Astrocyte of the spinal cord (primary cell): ENCODE measurements around the gene MUL1.
"Not testable (repeated sequence)": the region's sequence is repeated elsewhere in the genome, so short reads cannot be mapped to it uniquely, and the experiment has no call there.

Experiments used
- DNase-seq: peaks from one replicate; pipeline ENCODE4 v3.0.0; 2011; ENCODE audit warnings: low read depth, low spot score
- H3K4me3 ChIP-seq: 2 replicates; pipeline ENCODE4 v1.5.1; 2011; ENCODE audit warnings: low read depth, mild to moderate bottlenecking, low read length, moderate library complexity
- in situ Hi-C: cut with HindIII; loops from 2 replicates; pipeline ENCODE4 v1.10.0; 2017; ENCODE audit warnings: low sequenced_read_pairs
- TF ChIP-seq, protein P1 (sequence below): IDR thresholded peaks from 2 replicates; pipeline ENCODE4 v1.5.1; 2012; ENCODE audit warnings: low read depth, mild to moderate bottlenecking, low read length, inconsistent platforms

MUL1 gene

DNA sequence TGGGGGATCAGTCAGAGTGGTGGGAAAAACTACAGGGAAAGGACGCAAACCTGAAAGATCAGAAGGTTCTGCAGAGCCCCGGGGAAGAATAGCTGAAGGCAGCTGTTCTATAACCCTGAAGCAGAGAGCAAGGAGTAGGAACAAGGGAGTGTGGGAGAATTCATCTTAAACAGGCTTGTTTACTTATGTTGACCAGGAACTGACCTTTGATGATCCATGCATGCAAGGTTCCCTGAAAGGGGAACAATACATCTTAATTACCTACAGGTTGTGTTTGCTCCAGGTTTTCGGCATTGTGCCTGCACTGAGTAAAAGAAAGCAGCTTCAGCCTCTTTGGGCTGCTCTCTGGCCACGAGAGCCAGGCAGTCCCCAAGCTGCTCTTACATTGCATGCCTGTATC is 25.7 kb upstream of the MUL1 start:
- no peak overlapping the region for H3K4me3 ChIP-seq
- DNase-seq = no peak
- TF ChIP-seq, protein P1, sequence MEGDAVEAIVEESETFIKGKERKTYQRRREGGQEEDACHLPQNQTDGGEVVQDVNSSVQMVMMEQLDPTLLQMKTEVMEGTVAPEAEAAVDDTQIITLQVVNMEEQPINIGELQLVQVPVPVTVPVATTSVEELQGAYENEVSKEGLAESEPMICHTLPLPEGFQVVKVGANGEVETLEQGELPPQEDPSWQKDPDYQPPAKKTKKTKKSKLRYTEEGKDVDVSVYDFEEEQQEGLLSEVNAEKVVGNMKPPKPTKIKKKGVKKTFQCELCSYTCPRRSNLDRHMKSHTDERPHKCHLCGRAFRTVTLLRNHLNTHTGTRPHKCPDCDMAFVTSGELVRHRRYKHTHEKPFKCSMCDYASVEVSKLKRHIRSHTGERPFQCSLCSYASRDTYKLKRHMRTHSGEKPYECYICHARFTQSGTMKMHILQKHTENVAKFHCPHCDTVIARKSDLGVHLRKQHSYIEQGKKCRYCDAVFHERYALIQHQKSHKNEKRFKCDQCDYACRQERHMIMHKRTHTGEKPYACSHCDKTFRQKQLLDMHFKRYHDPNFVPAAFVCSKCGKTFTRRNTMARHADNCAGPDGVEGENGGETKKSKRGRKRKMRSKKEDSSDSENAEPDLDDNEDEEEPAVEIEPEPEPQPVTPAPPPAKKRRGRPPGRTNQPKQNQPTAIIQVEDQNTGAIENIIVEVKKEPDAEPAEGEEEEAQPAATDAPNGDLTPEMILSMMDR = no peak
- in situ Hi-C loops = no loop called here

DNA sequence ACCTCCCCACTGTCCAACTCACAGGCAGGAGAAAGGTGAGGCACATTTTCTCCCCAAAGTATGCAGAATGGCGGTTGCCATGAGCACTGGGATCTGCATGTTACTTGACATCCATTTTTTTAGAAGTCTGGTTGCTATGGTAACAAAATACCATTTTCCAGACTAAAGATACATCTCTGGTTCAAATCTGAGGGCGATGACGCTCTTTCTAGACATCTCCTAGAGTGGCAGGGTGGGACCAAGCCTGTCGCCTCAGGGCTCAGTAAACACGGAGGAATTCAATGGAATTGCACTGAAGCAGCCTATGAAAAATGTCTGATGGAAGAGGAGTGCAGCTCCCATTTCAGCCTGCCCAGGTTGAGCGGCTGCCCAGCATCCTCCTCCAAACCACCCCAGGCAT is 22.9 kb upstream of the MUL1 start:
- TF ChIP-seq, protein P1 = no peak
- H3K4me3 ChIP-seq = no peak overlapping the region
- in situ Hi-C loops = no loop called here
- no peak for DNase-seq

DNA sequence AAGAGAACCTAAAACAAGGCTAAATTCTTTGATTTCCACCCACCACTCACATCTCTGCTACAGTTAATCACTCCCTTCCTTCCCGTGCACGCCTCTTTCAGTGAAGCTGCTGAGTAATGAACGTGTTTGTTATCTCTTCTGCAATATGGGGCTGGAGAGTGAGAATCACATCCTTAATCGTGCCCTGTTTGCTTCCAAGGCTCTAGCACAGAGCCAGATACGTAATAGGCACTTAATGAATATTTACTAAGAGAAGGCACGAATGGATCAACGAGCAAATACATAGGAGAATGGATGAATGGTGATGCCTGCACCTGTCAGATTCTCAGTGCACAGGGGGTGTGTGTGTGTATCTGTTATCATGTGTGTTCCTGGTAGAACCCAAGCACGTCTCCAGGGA is 22.4 kb upstream of the MUL1 start:
- no peak for DNase-seq
- TF ChIP-seq, protein P1 = no peak
- H3K4me3 ChIP-seq = no peak overlapping the region
- in situ Hi-C loops = no loop called here

DNA sequence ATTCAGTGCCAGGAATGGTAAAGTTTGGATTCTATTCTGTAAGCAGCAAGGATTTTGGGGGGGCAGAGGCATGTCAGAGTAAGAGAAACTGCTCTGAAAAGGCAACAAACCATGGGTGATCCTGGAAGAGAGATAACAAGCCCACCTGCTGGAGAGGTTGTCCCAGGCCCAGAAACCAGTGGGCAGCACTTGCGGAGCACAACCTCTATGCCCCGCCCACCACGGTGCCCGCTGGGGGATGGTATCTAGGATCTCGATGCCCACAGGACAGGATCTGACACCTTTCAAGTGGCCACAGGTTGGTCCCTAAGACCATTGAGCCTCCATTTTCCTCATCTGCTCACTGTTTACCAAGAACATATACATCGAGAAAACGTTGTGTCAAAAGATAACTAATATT is 20.3 kb upstream of the MUL1 start:
- in situ Hi-C loops = no loop called here
- TF ChIP-seq, protein P1 = no peak
- H3K4me3 ChIP-seq = no peak overlapping the region
- no peak for DNase-seq

DNA sequence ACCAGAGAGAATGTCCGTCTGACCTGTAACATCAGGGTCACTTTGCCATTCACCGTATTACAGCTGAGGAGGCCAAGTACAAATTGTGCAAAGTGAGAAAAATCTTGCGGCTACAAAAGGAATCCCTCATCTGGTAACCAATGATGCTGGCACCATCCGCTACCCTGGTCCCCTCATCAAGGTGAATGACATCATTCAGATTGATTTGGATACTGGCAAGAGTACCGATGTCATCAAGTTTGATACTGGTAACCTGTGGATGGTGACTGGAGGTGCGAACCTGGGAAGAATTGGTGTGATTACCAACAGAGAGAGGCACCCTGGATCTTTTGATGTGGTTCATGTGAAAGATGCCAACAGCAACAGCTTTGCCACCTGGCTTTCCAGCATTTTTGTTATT is 18.3 kb upstream of the MUL1 start:
- in situ Hi-C loops = no loop called here
- TF ChIP-seq, protein P1 = no peak
- no peak overlapping the region for H3K4me3 ChIP-seq
- no peak for DNase-seq

DNA sequence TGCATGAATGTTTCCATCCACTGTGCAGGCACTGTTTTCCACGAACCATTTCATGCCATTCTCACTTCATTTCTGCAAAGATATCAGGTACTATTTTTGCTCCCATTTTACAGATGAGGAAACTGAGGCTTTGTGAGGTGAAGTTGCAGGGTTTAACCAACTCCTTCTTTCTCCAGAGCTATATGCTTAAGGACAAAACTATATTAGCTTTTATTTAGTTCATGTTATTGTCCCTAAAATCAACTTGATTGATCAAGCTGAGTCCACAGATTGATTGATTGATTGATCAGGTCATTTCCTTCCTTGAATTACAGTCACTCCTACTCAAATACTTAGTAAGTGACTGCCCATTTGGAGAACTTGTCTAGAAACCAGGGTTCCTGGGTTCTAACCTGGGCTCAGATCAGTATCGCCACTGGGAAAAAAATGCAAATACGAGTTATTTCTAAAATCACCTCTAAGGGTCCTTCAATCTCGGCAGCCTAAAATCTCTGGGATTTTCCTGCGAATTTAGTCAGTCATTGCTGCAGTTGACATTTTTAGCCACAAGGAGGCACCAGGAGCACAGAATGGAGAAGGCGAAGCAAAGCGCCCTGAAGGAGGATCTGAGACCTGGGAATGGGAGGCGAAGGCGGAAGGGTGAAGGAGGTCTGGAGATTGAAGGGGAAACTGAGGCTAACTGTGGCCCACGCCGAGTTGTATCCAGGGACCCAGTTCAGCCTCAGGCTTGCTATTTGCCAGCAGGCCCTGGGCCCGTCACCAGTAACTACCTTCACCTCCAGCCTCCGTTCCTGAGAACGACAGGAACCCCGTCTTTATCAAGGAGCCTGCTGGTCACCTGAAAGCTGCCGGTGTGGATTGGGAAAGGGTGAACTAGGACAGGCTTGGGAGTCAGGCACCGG is 14.3 kb upstream of the MUL1 start:
- TF ChIP-seq, protein P1 = peak; percentile 93
- in situ Hi-C loops = no loop called here
- peak; percentile 77 for DNase-seq
- no peak overlapping the region for H3K4me3 ChIP-seq

DNA sequence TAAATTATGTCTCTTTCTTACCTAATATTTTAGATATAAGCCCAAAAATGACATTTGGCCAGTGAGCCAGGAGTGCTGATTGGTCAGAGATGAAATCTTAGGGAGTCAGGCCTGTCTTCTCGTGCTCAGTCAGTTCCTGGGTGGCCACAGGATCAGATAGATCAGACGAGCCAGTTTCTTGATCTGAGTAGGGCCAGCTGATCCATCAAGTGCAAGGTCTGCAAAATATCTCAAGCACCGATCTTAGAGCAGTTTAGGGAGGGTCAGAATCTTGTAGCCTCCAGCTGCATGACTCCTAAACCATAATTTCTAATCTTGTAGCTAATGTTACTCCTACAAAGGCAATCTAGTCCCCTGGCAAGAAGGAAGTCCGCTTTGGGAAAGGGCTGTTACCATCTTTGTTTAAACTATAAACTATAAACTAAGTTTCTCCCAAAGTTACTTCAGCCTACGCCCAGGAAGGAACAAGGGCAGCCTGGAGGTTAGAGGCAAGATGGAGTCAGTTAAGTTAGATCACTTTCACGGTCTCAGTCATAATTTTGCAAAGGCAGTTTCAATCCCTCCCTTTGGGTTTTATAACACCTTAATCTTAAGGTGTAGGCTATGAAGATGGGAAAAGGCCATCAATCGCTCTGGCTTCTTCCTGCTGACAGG is 11.8 kb upstream of the MUL1 start:
- H3K4me3 ChIP-seq, in situ Hi-C loops, DNase-seq: not testable (repeated sequence)
